Kidney epithelial cell (primary cell): ENCODE measurements around the gene LYST. TPM values are rescaled to one million over a fixed set of nuclear protein-coding genes. Genes with fewer than 3 reads are reported as not detected.

Experiments
- DNase-seq: peaks from one replicate; pipeline ENCODE4 v3.0.0-alpha.2; 2010; ENCODE audit warnings: low read depth
- H3K27me3 ChIP-seq: 2 replicates; pipeline ENCODE4 v1.6.0; 2011; ENCODE audit warnings: low read length; ENCODE audit not compliant: control insufficient read depth, insufficient read depth
- H3K36me3 ChIP-seq: 2 replicates; pipeline ENCODE4 v1.5.1; 2011; ENCODE audit warnings: low read length; ENCODE audit not compliant: control insufficient read depth, insufficient read depth
- H3K4me3 ChIP-seq: 2 replicates; pipeline ENCODE4 v1.5.1; 2011; ENCODE audit warnings: low read depth, mild to moderate bottlenecking, control low read depth, low read length
- total RNA-seq: library from RNA; depleted of rRNA; stranded (reverse); fragments of >200 nt; gene quantifications from 2 replicates; pipeline ENCODE4 v1.2.3, GENCODE V29; 2015
- TF ChIP-seq, protein P1 (sequence below): IDR thresholded peaks from 2 replicates; pipeline ENCODE4 v1.5.1; 2011; ENCODE audit warnings: mild to moderate bottlenecking, moderate library complexity, low read length, control low read depth, inconsistent platforms; ENCODE audit not compliant: insufficient read depth, poor library complexity, severe bottlenecking

Gene LYST
- total RNA-seq, 1 donor from 2014 or later = 12.7 TPM

DNA sequence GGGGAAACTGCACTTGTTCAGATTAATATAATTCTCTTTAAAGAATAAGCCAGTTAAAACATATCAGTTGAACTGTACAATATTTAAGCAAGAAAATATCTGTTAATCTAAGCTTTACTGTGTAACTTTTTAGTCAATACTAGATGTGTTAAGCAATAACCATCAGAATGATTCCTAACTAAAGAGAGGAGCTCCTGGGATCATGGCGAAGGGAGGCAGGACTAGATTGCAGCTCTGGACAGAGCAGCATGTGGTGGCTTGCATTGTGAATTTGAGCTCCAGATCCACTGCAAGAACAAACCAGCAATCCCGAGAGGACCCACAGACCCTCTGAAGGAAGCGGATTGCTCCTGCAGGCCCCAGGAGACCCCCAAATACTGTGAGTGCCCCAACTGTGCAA, 21.9 kb downstream of the LYST start:
- Histone ChIP-seq H3K36me3 (no peaks in the 10 kb centered on the region), H3K27me3 (no peaks in the 10 kb centered on the region), H3K4me3 (no peak overlapping the region)
- DNase-seq = no peak
- TF ChIP-seq, protein P1, sequence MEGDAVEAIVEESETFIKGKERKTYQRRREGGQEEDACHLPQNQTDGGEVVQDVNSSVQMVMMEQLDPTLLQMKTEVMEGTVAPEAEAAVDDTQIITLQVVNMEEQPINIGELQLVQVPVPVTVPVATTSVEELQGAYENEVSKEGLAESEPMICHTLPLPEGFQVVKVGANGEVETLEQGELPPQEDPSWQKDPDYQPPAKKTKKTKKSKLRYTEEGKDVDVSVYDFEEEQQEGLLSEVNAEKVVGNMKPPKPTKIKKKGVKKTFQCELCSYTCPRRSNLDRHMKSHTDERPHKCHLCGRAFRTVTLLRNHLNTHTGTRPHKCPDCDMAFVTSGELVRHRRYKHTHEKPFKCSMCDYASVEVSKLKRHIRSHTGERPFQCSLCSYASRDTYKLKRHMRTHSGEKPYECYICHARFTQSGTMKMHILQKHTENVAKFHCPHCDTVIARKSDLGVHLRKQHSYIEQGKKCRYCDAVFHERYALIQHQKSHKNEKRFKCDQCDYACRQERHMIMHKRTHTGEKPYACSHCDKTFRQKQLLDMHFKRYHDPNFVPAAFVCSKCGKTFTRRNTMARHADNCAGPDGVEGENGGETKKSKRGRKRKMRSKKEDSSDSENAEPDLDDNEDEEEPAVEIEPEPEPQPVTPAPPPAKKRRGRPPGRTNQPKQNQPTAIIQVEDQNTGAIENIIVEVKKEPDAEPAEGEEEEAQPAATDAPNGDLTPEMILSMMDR = no peak

DNA sequence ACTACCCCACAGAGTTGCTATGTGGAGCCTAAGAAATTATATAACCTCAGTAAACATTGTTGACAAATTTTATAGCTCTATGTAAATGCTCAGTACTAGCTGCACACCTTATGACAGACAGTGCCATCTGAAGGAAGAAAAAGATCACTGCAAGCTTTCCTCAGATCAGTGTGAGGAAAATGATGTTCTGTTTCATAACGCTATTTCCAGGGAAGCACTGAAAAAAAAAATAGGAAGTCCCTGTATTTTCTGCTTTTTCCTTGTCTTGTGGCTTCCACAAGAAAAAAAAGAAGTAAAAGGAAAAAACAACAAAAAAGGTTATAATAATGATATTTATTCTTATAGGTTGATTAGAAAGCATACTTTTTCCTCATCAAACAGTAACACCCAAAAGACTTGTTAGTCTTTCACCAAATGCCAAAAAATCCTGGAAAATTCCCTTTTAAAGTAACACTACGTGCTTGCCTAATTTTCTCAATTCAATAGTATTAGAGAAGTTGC, 23.2 kb downstream of the LYST start:
- TF ChIP-seq, protein P1 = peak; percentile 61
- no peaks in the 10 kb centered on the region for H3K27me3 ChIP-seq
- no peak overlapping the region for H3K4me3 ChIP-seq
- DNase-seq = no peak
- H3K36me3 ChIP-seq = no peaks in the 10 kb centered on the region

DNA sequence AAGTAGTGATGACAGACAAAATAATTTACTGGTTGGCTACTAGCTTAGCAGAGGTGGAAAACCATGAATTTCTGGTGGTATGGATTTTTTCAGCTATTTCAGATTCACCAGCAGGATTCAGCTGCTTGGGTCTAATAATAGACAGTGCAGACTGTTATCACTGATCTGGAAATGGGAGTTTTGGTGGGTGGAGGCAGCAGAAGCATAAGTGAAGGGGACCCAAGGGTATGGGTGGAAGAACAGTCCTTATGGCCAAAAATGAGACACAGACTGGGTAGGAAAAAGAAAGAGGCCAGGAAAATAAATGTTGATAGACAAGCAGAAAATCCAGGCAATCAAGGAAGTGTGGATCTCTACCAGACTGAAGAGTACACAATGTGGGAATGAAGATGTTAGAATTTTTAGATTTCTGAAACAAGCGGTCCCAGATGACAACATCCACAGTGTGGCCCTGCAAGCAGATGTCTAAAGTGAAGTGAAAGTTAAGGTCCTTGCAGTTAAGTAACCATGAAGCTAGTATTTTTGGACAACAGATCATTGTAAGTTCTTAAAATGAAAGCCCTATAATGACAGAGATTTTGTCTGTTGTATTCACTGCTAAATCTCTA, 24.7 kb downstream of the LYST start:
- TF ChIP-seq, protein P1 = no peak
- Histone ChIP-seq H3K27me3 (no peaks in the 10 kb centered on the region), H3K36me3 (no peaks in the 10 kb centered on the region), H3K4me3 (no peak overlapping the region)
- no peak for DNase-seq

DNA sequence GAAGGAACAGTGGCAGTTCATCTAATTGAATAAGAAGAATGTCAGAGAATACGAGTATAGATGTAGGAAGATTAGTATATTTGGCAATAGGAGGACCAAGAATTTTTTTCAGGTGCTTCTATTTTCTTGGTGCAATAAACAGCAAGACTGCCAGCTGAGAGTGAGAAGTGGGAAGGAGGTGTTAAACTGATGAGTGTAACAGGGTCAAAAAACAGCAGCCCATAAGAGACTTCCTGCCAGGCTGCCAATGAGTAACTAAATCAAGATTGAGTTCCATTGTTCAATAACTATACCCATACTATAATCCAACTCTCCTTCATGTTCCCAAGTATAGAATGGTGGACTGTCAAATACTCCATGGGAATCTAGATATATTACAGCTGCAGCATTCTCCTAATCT, 28.7 kb downstream of the LYST start:
- TF ChIP-seq, protein P1 = no peak
- H3K36me3 ChIP-seq = no peaks in the 10 kb centered on the region
- DNase-seq = no peak
- H3K27me3 ChIP-seq = no peaks in the 10 kb centered on the region
- H3K4me3 ChIP-seq = no peak overlapping the region

DNA sequence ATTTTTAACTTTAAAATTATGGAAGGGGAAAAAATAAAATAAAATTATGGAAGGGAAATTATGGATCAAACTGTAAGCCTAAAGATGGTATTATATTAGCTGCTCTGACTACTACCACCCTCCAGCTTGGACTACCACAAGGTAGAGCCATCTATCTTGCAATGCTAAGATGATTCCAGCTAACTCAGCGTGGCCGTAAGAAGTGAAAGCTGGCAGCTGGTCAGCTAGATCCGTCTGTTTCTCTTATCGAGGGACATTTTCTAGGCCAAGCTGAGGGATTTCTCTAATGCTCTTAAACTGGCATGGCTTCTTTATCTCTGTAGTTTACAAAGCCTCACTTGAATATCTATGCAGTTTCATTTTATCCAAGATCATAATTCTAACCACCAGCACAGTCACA, 31.5 kb downstream of the LYST start:
- Histone ChIP-seq H3K27me3 (no peaks in the 10 kb centered on the region), H3K36me3 (no peaks in the 10 kb centered on the region), H3K4me3 (no peak overlapping the region)
- DNase-seq = no peak
- TF ChIP-seq, protein P1 = no peak

DNA sequence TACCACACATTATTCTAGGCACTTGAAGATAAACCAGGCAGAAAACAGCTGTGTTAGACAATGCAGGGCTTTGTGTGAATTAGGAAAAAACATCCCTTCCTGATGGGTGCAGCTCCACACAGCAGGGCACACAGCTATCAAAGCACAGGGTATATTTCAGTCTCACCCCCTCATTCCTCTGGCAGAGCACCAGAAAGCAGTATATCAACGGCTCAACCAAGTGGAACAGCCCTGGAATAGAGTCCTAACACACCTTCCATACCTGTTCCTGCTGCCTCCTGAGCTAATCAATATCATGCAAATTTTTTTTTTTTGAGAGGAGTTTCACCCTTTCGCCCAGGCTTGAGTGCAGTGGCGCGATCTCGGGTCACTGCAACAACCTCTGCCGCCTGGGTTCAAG, 32.1 kb downstream of the LYST start:
- H3K4me3 ChIP-seq = no peak overlapping the region
- no peak for DNase-seq
- no peaks in the 10 kb centered on the region for H3K36me3 ChIP-seq
- TF ChIP-seq, protein P1 = no peak
- no peaks in the 10 kb centered on the region for H3K27me3 ChIP-seq
